HEK293 (cell line): ENCODE measurements around the gene PSMD6.

Source experiments
- ATF2 ChIP-seq: fragments of 450-650 bp; formaldehyde crosslinking; IDR thresholded peaks from 2 replicates; pipeline ENCODE4 v1.5.1; 2016; ENCODE audit warnings: missing biosample characterization, missing genetic modification characterization, low read depth
- CTCF ChIP-seq: fragments of 450-650 bp; formaldehyde crosslinking; IDR thresholded peaks from 2 replicates; pipeline ENCODE4 v1.5.1; 2016; ENCODE audit warnings: missing biosample characterization, missing genetic modification characterization
- PBX3 ChIP-seq: sonication (generic); formaldehyde crosslinking; IDR thresholded peaks from 2 replicates; pipeline ENCODE4 v1.8.1; 2022; ENCODE audit warnings: mild to moderate bottlenecking, moderate library complexity, missing genetic modification reagents
- PRDM10 ChIP-seq: fragments of 450-650 bp; formaldehyde crosslinking; IDR thresholded peaks from 2 replicates; pipeline ENCODE4 v1.5.1; 2016; ENCODE audit warnings: missing biosample characterization, missing genetic modification characterization
- REST ChIP-seq: fragments of 450-650 bp; formaldehyde crosslinking; IDR thresholded peaks from 2 replicates; pipeline ENCODE4 v1.5.1; 2016; ENCODE audit warnings: missing biosample characterization, missing genetic modification characterization
- ZBTB1 ChIP-seq: fragments of 450-650 bp; formaldehyde crosslinking; IDR thresholded peaks from 2 replicates; pipeline ENCODE4 v1.5.1; 2016; ENCODE audit warnings: missing biosample characterization, missing genetic modification characterization
- ZBTB20 ChIP-seq: fragments of 450-650 bp; formaldehyde crosslinking; IDR thresholded peaks from 2 replicates; pipeline ENCODE4 v1.5.1; 2016; ENCODE audit warnings: missing biosample characterization, missing genetic modification characterization
- ZEB2 ChIP-seq: fragments of 450-650 bp; formaldehyde crosslinking; IDR thresholded peaks from 2 replicates; pipeline ENCODE4 v1.5.1; 2016; ENCODE audit warnings: missing biosample characterization, missing genetic modification characterization
- ZNF133 ChIP-seq: fragments of 450-650 bp; formaldehyde crosslinking; IDR thresholded peaks from 2 replicates; pipeline ENCODE4 v1.5.1; 2016; ENCODE audit warnings: missing biosample characterization, missing genetic modification characterization
- ZNF335 ChIP-seq: fragments of 450-650 bp; formaldehyde crosslinking; conservative IDR thresholded peaks from 2 replicates; pipeline ENCODE4 v1.5.1; 2016; ENCODE audit warnings: missing biosample characterization, missing genetic modification characterization
- ZNF670 ChIP-seq: fragments of 450-650 bp; formaldehyde crosslinking; IDR thresholded peaks from 2 replicates; pipeline ENCODE4 v1.5.1; 2016; ENCODE audit warnings: missing biosample characterization, missing genetic modification characterization, low read depth

GRCh38 chr3:63988943-63989342 is 34.4 kb downstream of the PSMD6 start:
- no peak for TF ChIP-seq ZEB2 (tag by site-specific recombination)
- TF ChIP-seq CTCF (tag by site-specific recombination) = no peak
- TF ChIP-seq ZNF133 (tag by site-specific recombination) = no peak
- TF ChIP-seq ZNF335 = no peak
- TF ChIP-seq ZBTB1 = no peak
- no peak for TF ChIP-seq ATF2
- TF ChIP-seq ZBTB20 = no peak
- TF ChIP-seq PRDM10 = no peak
- TF ChIP-seq REST (tag by site-specific recombination) = no peak
- no peak for TF ChIP-seq ZNF670 (tag by site-specific recombination)
- no peak for TF ChIP-seq PBX3 (CRISPR knock-in tag)
